H1 (cell line): ENCODE results near the gene FAH. TPM values are rescaled to one million over a fixed set of nuclear protein-coding genes. Genes with fewer than 3 reads are reported as not detected.

Source experiments
- CTCF ChIA-PET: fragments of 300-600 bp; sonication (Branson Sonifier 250); formaldehyde crosslinking; loops from one replicate; lab custom pipeline; 2021; ENCODE audit not compliant: partially characterized antibody; lab: Charles Lee
- POLR2A ChIA-PET: fragments of 300-600 bp; sonication (Branson Sonifier 250); formaldehyde crosslinking; loops from one replicate; lab custom pipeline; 2021; ENCODE audit warnings: inconsistent platforms; ENCODE audit not compliant: partially characterized antibody; lab: Charles Lee
- DNase-seq, 2 experiments: peaks; one replicate each; pipeline versions ENCODE4 v3.0.0 to v3.0.0-alpha.2; 2010 to 2022; ENCODE audit warnings: low spot score in 2 of 2, low read depth in 1 of 2, mixed read lengths in 1 of 2
- FAIRE-seq: peaks from 2 replicates; lab custom pipeline; 2011; peaks lifted over from hg19 to GRCh38; lab: Jason Lieb, UNC
- H2AFZ ChIP-seq: 2 replicates; pipeline ENCODE4 v1.8.1; 2012; ENCODE audit warnings: low read length, inconsistent platforms
- H2AK5ac ChIP-seq: 2 replicates; pipeline ENCODE4 v1.6.1; 2013; ENCODE audit warnings: low read depth, low read length
- H2BK120ac ChIP-seq: replicated peaks from 2 replicates; pipeline ENCODE3; 2013; ENCODE audit warnings: low read depth, low read length, inconsistent platforms
- H2BK12ac ChIP-seq: 2 replicates; pipeline ENCODE4 v1.6.1; 2013; ENCODE audit warnings: low read depth, low read length
- H2BK15ac ChIP-seq: 2 replicates; pipeline ENCODE4 v1.6.1; 2013; ENCODE audit warnings: low read length
- H2BK20ac ChIP-seq: 2 replicates; pipeline ENCODE4 v1.6.1; 2013; ENCODE audit warnings: low read length
- H2BK5ac ChIP-seq: 2 replicates; pipeline ENCODE4 v1.6.1; 2013; ENCODE audit warnings: low read depth, low read length
- H3K14ac ChIP-seq: 2 replicates; pipeline ENCODE4 v1.6.1; 2013; ENCODE audit warnings: inconsistent platforms; ENCODE audit not compliant: insufficient read length
- H3K18ac ChIP-seq: 2 replicates; pipeline ENCODE4 v1.6.1; 2013; ENCODE audit warnings: low read length; ENCODE audit errors: extremely low read depth
- H3K23ac ChIP-seq: 2 replicates; pipeline ENCODE4 v1.6.1; 2013; ENCODE audit warnings: inconsistent platforms; ENCODE audit not compliant: insufficient read length
- H3K23me2 ChIP-seq: 2 replicates; pipeline ENCODE4 v1.6.1; 2013; ENCODE audit warnings: low read depth, low read length
- H3K27ac ChIP-seq: 2 replicates; pipeline ENCODE4 v1.6.1; 2011; ENCODE audit warnings: low read depth, low read length, inconsistent platforms
- H3K27me3 ChIP-seq, 4 experiments: replicated peaks in 1 of 4; 1 replicate in 1 of 4; 2 replicates in 3 of 4; pipeline versions ENCODE4 v1.6.1 to v1.8.1; 2011 to 2013; ENCODE audit warnings: low read length in 3 of 4, mild to moderate bottlenecking in 3 of 4, inconsistent platforms in 2 of 4, mixed read lengths in 2 of 4, moderate library complexity in 1 of 4; ENCODE audit not compliant: control insufficient read depth in 3 of 4, insufficient read depth in 3 of 4; ENCODE audit errors: extremely low read depth in 1 of 4
- H3K36me3 ChIP-seq, 4 experiments: 2 replicates each; pipeline versions ENCODE4 v1.6.1 to v1.8.1; 2011 to 2013; ENCODE audit warnings: mild to moderate bottlenecking in 4 of 4, low read length in 3 of 4, moderate library complexity in 2 of 4, control low read depth in 1 of 4, inconsistent platforms in 1 of 4; ENCODE audit not compliant: insufficient read depth in 4 of 4, control insufficient read depth in 2 of 4
- H3K4ac ChIP-seq: replicated peaks from 2 replicates; pipeline ENCODE3; 2013; ENCODE audit warnings: low read length, low read depth, mixed read lengths, inconsistent platforms; ENCODE audit not compliant: insufficient read length
- H3K4me1 ChIP-seq, 4 experiments: replicated peaks in 1 of 4; 1 replicate in 1 of 4; 2 replicates in 3 of 4; pipeline versions ENCODE4 v1.6.1 to v1.8.1; 2011 to 2013; ENCODE audit warnings: low read length in 3 of 4, inconsistent platforms in 2 of 4, mixed read lengths in 1 of 4; ENCODE audit not compliant: insufficient read depth in 4 of 4, control insufficient read depth in 3 of 4
- H3K4me2 ChIP-seq, 2 experiments: 2 replicates each; pipeline versions ENCODE4 v1.6.1 to v1.8.1; 2011 to 2013; ENCODE audit warnings: low read depth in 2 of 2, low read length in 2 of 2, control low read depth in 1 of 2, inconsistent platforms in 1 of 2, mild to moderate bottlenecking in 1 of 2; ENCODE audit not compliant: insufficient read depth in 1 of 2
- H3K4me3 ChIP-seq, 4 experiments: fragments of 200-600, 300-600 bp in 1 of 4; sonication (generic), shearing (Covaris generic), sonication (Bioruptor Twin) in 1 of 4; 2 replicates each; pipeline versions ENCODE4 v1.5.1 to v1.8.1; 2011 to 2016; ENCODE audit warnings: low read length in 4 of 4, low read depth in 3 of 4, control low read depth in 2 of 4, inconsistent platforms in 2 of 4, mild to moderate bottlenecking in 2 of 4, mixed read lengths in 1 of 4, moderate library complexity in 1 of 4; ENCODE audit not compliant: insufficient read depth in 2 of 4; ENCODE audit errors: extremely low read depth in 1 of 4
- H3K56ac ChIP-seq: replicated peaks from 2 replicates; pipeline ENCODE3; 2013; ENCODE audit warnings: low read depth, mild to moderate bottlenecking, mixed read lengths, low read length, inconsistent platforms; ENCODE audit not compliant: insufficient read length
- H3K79me1 ChIP-seq: 2 replicates; pipeline ENCODE4 v1.6.1; 2013; ENCODE audit warnings: low read depth, low read length, control low read depth
- H3K79me2 ChIP-seq, 2 experiments: 2 replicates each; pipeline versions ENCODE4 v1.6.1 to v1.8.1; 2012 to 2013; ENCODE audit warnings: low read length in 2 of 2, mild to moderate bottlenecking in 2 of 2, inconsistent platforms in 1 of 2; ENCODE audit not compliant: insufficient read depth in 2 of 2, control insufficient read depth in 1 of 2
- H3K9ac ChIP-seq, 4 experiments: replicated peaks in 1 of 4; 1 replicate in 1 of 4; 2 replicates in 3 of 4; pipeline versions ENCODE4 v1.6.1 to v1.8.1; 2011 to 2013; ENCODE audit warnings: low read depth in 3 of 4, low read length in 3 of 4, control low read depth in 2 of 4, mild to moderate bottlenecking in 2 of 4, moderate library complexity in 2 of 4, inconsistent platforms in 1 of 4; ENCODE audit errors: extremely low read depth in 1 of 4
- H3K9me3 ChIP-seq, 2 experiments: 2 replicates each; pipeline versions ENCODE4 v1.6.1 to v1.8.1; 2012 to 2013; ENCODE audit warnings: mild to moderate bottlenecking in 2 of 2, moderate library complexity in 2 of 2, control low read depth in 1 of 2, inconsistent platforms in 1 of 2, low read depth in 1 of 2, low read length in 1 of 2, mixed read lengths in 1 of 2; ENCODE audit not compliant: insufficient read depth in 2 of 2
- H4K20me1 ChIP-seq, 2 experiments: replicated peaks in 1 of 2; 2 replicates each; pipeline versions ENCODE3 to v1.8.1; 2011 to 2013; ENCODE audit warnings: inconsistent platforms in 2 of 2, low read length in 2 of 2, mild to moderate bottlenecking in 1 of 2; ENCODE audit not compliant: insufficient read depth in 2 of 2, control insufficient read depth in 1 of 2
- H4K5ac ChIP-seq: 2 replicates; pipeline ENCODE4 v1.6.1; 2013; ENCODE audit warnings: low read length, low read depth, mixed read lengths, inconsistent platforms; ENCODE audit not compliant: insufficient read length
- H4K8ac ChIP-seq: 2 replicates; pipeline ENCODE4 v1.8.0; 2013; ENCODE audit warnings: mild to moderate bottlenecking, moderate library complexity, low read length, inconsistent platforms; ENCODE audit not compliant: insufficient read depth; ENCODE audit errors: extremely low read depth
- H4K91ac ChIP-seq: replicated peaks from 2 replicates; pipeline ENCODE3; 2013; ENCODE audit warnings: low read length, mixed read lengths, inconsistent platforms; ENCODE audit not compliant: insufficient read length
- BRCA1 ChIP-seq: IDR thresholded peaks from 2 replicates; pipeline ENCODE4 v1.6.1; 2012; ENCODE audit warnings: low read depth, low read length, improper control_type of control experiment
- CBX8 ChIP-seq: fragments of 300-800, 300-1000 bp; sonication (generic); IDR thresholded peaks from 2 replicates; pipeline ENCODE4 v1.7.1; 2016; ENCODE audit warnings: low read depth, low read length, borderline replicate concordance
- CREB1 ChIP-seq: IDR thresholded peaks from 2 replicates; pipeline ENCODE4 v1.6.1; 2012; ENCODE audit warnings: inconsistent platforms
- CTBP2 ChIP-seq: IDR thresholded peaks from 2 replicates; pipeline ENCODE4 v1.7.0; 2011; ENCODE audit warnings: borderline replicate concordance, mild to moderate bottlenecking, moderate library complexity, mixed read lengths, low read length; ENCODE audit not compliant: insufficient read depth, insufficient read length
- FOSL1 ChIP-seq: IDR thresholded peaks from 2 replicates; pipeline ENCODE4 v1.6.1; 2011; ENCODE audit warnings: mild to moderate bottlenecking, low read depth, low read length, moderate library complexity; ENCODE audit not compliant: insufficient read depth
- GABPA ChIP-seq: IDR thresholded peaks from 2 replicates; pipeline ENCODE4 v1.6.1; 2011; ENCODE audit warnings: mild to moderate bottlenecking, low read length, moderate library complexity, borderline replicate concordance; ENCODE audit not compliant: insufficient read depth
- GTF2F1 ChIP-seq: IDR thresholded peaks from 2 replicates; pipeline ENCODE4 v1.6.1; 2012; ENCODE audit warnings: low read depth, low read length, improper control_type of control experiment, borderline replicate concordance
- HDAC2 ChIP-seq, 2 experiments: fragments of 300-600 bp in 1 of 2; sonication (generic) in 1 of 2; IDR thresholded peaks; 2 replicates each; pipeline ENCODE4 v1.6.1; 2011 to 2012; ENCODE audit warnings: low read depth in 2 of 2, low read length in 2 of 2, mild to moderate bottlenecking in 2 of 2, moderate library complexity in 2 of 2, borderline replicate concordance in 1 of 2, inconsistent platforms in 1 of 2
- JUND ChIP-seq: IDR thresholded peaks from 2 replicates; pipeline ENCODE4 v1.6.1; 2011; ENCODE audit warnings: mild to moderate bottlenecking, improper control_type of control experiment, low read length
- TAF7 ChIP-seq: optimal IDR thresholded peaks from 2 replicates; pipeline ENCODE3; 2011; ENCODE audit warnings: low read depth, mild to moderate bottlenecking, inconsistent platforms, low read length, moderate library complexity, borderline replicate concordance
- ZNF274 ChIP-seq: IDR thresholded peaks from 2 replicates; pipeline ENCODE4 v1.7.0; 2012; ENCODE audit warnings: low read length, borderline replicate concordance; ENCODE audit errors: extremely low read depth
- WGBS, 2 experiments: shearing (Covaris generic) in 1 of 2; methylation state at CpG; one replicate each; pipeline versions ENCODE4 v1.1.6 to v1.1.7; 2013 to 2015; ENCODE audit warnings: low lambda C conversion rate in 2 of 2, mixed read lengths in 2 of 2, inconsistent platforms in 1 of 2, low coverage in 1 of 2, missing lambda C conversion rate in 1 of 2; ENCODE audit not compliant: insufficient replicate concordance in 2 of 2, insufficient coverage in 1 of 2, insufficient read length in 1 of 2; ENCODE audit errors: extremely low coverage in 1 of 2, missing lambda C conversion rate in 1 of 2; 5-methylcytosine and 5-hydroxymethylcytosine counted together
- polyA plus RNA-seq, 7 experiments: library from polyadenylated mRNA; depleted of rRNA in 3 of 7; stranded (reverse) in 5 of 7; unstranded in 2 of 7; fragments of >200 nt in 5 of 7; fragments of 200-250 nt in 2 of 7; gene quantifications; 1 replicate in 5 of 7; 2 replicates in 1 of 7; 4 replicates in 1 of 7; pipeline versions ENCODE4 v1.2.1 to v1.2.3, GENCODE V29; 2011 to 2013; ENCODE audit warnings: missing spikeins in 2 of 7, mixed read lengths in 2 of 7
- total RNA-seq: library from RNA; stranded (reverse); fragmentation: NEBNext Ultra II Directional; extraction: Animal tissue kit (Norgen Biotek cat#: 25700); gene quantifications from 2 replicates; pipeline ENCODE4 v1.2.1, GENCODE V29; 2021
- TF ChIP-seq, protein P1 (sequence below): IDR thresholded peaks from 2 replicates; pipeline ENCODE4 v1.6.1; 2012; ENCODE audit warnings: inconsistent platforms
- TF ChIP-seq, protein P2 (sequence below): IDR thresholded peaks from 2 replicates; pipeline ENCODE4 v1.6.1; 2011; ENCODE audit warnings: low read depth, mild to moderate bottlenecking, low read length; ENCODE audit not compliant: insufficient read depth

The FAH gene
- total and polyA plus RNA-seq, 2 of the 8 experiments (the other 6 are each of a cell fraction or from before 2014, with no cell fraction given), result 20.0 to 21.7 TPM

DNA sequence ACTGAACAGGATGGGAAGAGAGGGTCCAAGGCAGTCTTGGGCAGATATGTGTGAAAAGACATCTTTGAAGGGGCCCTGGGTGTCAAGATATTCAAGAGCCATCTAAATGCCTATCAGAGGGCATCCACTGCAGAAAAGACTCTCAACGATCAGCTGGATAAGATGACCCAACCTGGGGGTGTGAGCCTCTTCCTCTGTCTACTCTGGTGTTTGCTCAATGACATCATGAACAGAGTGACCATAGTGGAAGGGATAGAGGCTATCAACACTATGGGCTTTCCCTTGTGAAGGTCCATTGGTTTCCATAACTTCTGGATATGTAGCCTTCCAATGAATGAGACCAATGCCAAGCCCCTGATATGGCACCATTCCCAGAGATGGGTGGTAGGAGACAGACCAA lies 42.1 kb downstream of the FAH start:
- ChIA-PET POLR2A (no interaction called here), CTCF (no interaction called here)
- H3K9ac ChIP-seq, result no peak overlapping the region
- no peak overlapping the region for H3K4ac ChIP-seq
- 79% methylated on average over 1 of the region's 1 CpG; no CpG with 5 or more reads in 1 of the 2 experiments for WGBS, 2 experiments
- H2BK15ac ChIP-seq, result no peak overlapping the region
- H3K56ac ChIP-seq, result no peak overlapping the region
- no peak overlapping the region for H4K91ac ChIP-seq
- H3K14ac ChIP-seq, result no peak overlapping the region
- H4K20me1 ChIP-seq, result no peaks in the 10 kb centered on the region
- H3K36me3 ChIP-seq, result no peaks in the 10 kb centered on the region
- no peak overlapping the region for H2AFZ ChIP-seq
- H3K27ac ChIP-seq, result no peak overlapping the region
- no peak overlapping the region for H2BK120ac ChIP-seq
- H2BK5ac ChIP-seq, result no peak overlapping the region
- no peak overlapping the region for H2AK5ac ChIP-seq
- H3K23me2 ChIP-seq, result no peaks in the 10 kb centered on the region
- no peaks in the 10 kb centered on the region for H3K79me2 ChIP-seq
- H3K79me1 ChIP-seq, result no peaks in the 10 kb centered on the region
- peaks cover 0 to 7% (median 6%) of the 10 kb centered on the region in 4 experiments; a peak in 6 of 7 replicates for H3K4me1 ChIP-seq
- H4K5ac ChIP-seq, result no peak overlapping the region
- no peaks in the 10 kb centered on the region for H3K9me3 ChIP-seq
- no peak for DNase-seq
- no peak overlapping the region for H3K23ac ChIP-seq
- no peak overlapping the region for H3K18ac ChIP-seq
- H2BK12ac ChIP-seq, result no peak overlapping the region
- H4K8ac ChIP-seq, result no peak overlapping the region
- H2BK20ac ChIP-seq, result no peak overlapping the region
- H3K27me3 ChIP-seq, result no peaks in the 10 kb centered on the region; a peak in 1 of 7 replicates
- no peak overlapping the region for H3K4me3 ChIP-seq
- H3K4me2 ChIP-seq, result no peak overlapping the region
- no peak for FAIRE-seq
- TF ChIP-seq JUND (no peak), CREB1 (no peak), CBX8 (no peak), CTBP2 (no peak), TAF7 (no peak), GABPA (no peak), BRCA1 (no peak), HDAC2 (IDR thresholded peaks at IDR 0.05; ENCODE audit: borderline replicate concordance in 1 of 2, low read depth in 2 of 2, low read length in 2 of 2) (no peak), FOSL1 (no peak), ZNF274 (no peak), GTF2F1 (no peak)
- TF ChIP-seq, protein P1, sequence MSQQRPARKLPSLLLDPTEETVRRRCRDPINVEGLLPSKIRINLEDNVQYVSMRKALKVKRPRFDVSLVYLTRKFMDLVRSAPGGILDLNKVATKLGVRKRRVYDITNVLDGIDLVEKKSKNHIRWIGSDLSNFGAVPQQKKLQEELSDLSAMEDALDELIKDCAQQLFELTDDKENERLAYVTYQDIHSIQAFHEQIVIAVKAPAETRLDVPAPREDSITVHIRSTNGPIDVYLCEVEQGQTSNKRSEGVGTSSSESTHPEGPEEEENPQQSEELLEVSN, result no peak
- TF ChIP-seq, protein P2, sequence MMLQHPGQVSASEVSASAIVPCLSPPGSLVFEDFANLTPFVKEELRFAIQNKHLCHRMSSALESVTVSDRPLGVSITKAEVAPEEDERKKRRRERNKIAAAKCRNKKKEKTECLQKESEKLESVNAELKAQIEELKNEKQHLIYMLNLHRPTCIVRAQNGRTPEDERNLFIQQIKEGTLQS, result no peak
